Neural progenitor cell (in vitro differentiated cells): ENCODE data around the gene IDH3B.

Experiments
- CTCF ChIP-seq: fragments of 200-600 bp; sonication (generic); IDR thresholded peaks from 2 replicates; pipeline ENCODE4 v1.5.1; 2017; ENCODE audit warnings: antibody characterized with exemption, mild to moderate bottlenecking
- EZH2 ChIP-seq: fragments of 200-600 bp; sonication (generic); IDR thresholded peaks from 2 replicates; pipeline ENCODE4 v1.6.1; 2017; ENCODE audit warnings: antibody characterized with exemption, mild to moderate bottlenecking, moderate library complexity

- no peak for TF ChIP-seq EZH2
- no peak for TF ChIP-seq CTCF
These were observed 26.7 kb upstream of the IDH3B start for GRCh38 chr20:2690718-2691117.
